Neural cell (in vitro differentiated cells): ENCODE measurements around the gene FOXP4. TPM values are rescaled to one million over a fixed set of nuclear protein-coding genes. Genes with fewer than 3 reads are reported as not detected.

Source experiments
- H2AFZ ChIP-seq: fragments of 200-600, 300-800 bp; sonication (generic), shearing (Covaris generic); 2 replicates; pipeline ENCODE4 v1.6.0; 2014; ENCODE audit warnings: low read depth, mild to moderate bottlenecking, antibody characterized with exemption, low read length, moderate library complexity
- H3F3A ChIP-seq: fragments of 200-600 bp; shearing (Covaris generic); 2 replicates; pipeline ENCODE4 v1.6.1; 2016; ENCODE audit warnings: mild to moderate bottlenecking, moderate library complexity, mixed read lengths, antibody characterized with exemption, low read length; ENCODE audit not compliant: insufficient read depth, poor library complexity, severe bottlenecking
- H3K27ac ChIP-seq: fragments of 200-600, 300-800 bp; sonication (generic), shearing (Covaris generic); 2 replicates; pipeline ENCODE4 v1.5.1; 2014; ENCODE audit warnings: mild to moderate bottlenecking, low read length, moderate library complexity
- H3K27me3 ChIP-seq: fragments of 300-800, 200-600 bp; sonication (generic), shearing (Covaris generic); 2 replicates; pipeline ENCODE4 v1.6.0; 2014; ENCODE audit warnings: mild to moderate bottlenecking, low read depth, low read length, moderate library complexity; ENCODE audit not compliant: insufficient read depth
- H3K36me3 ChIP-seq: fragments of 300-800, 200-600 bp; sonication (generic), shearing (Covaris generic); 2 replicates; pipeline ENCODE4 v1.5.1; 2014; ENCODE audit warnings: mild to moderate bottlenecking, antibody characterized with exemption, low read length, moderate library complexity; ENCODE audit not compliant: insufficient read depth
- H3K4me2 ChIP-seq: fragments of 300-800, 200-600 bp; sonication (generic), shearing (Covaris generic); 2 replicates; pipeline ENCODE4 v1.6.0; 2014; ENCODE audit warnings: mild to moderate bottlenecking, low read length
- H3K4me3 ChIP-seq: fragments of 300-800, 200-600 bp; sonication (generic), shearing (Covaris generic); 2 replicates; pipeline ENCODE4 v1.5.1; 2014; ENCODE audit warnings: mild to moderate bottlenecking, low read length, moderate library complexity
- H3K79me2 ChIP-seq: fragments of 200-600 bp; shearing (Covaris generic); replicated peaks from 2 replicates; pipeline ENCODE4 v1.6.0; 2014; ENCODE audit warnings: mild to moderate bottlenecking, low read length, moderate library complexity; ENCODE audit not compliant: insufficient read depth
- H3K9ac ChIP-seq: fragments of 300-800, 200-600 bp; sonication (generic), shearing (Covaris generic); 2 replicates; pipeline ENCODE4 v1.6.1; 2016; ENCODE audit warnings: mild to moderate bottlenecking, low read length, mixed read lengths
- H3K9me2 ChIP-seq: fragments of 200-600 bp; shearing (Covaris generic); 2 replicates; pipeline ENCODE4 v1.6.1; 2016; ENCODE audit warnings: mild to moderate bottlenecking, low read length, mixed read lengths; ENCODE audit not compliant: insufficient read depth
- H3K9me3 ChIP-seq: fragments of 200-600, 300-800 bp; sonication (generic), shearing (Covaris generic); 2 replicates; pipeline ENCODE4 v1.6.1; 2016; ENCODE audit warnings: mild to moderate bottlenecking, mixed run types, low read length, moderate library complexity, mixed read lengths
- H4K20me1 ChIP-seq: fragments of 200-600 bp; shearing (Covaris generic); 2 replicates; pipeline ENCODE4 v1.6.1; 2016; ENCODE audit warnings: mild to moderate bottlenecking, mixed run types; ENCODE audit not compliant: insufficient read depth
- EP300 ChIP-seq: fragments of 450-650 bp; conservative IDR thresholded peaks from 2 replicates; pipeline ENCODE4 v1.6.1; 2014; ENCODE audit warnings: antibody characterized with exemption, mild to moderate bottlenecking, moderate library complexity; ENCODE audit not compliant: poor library complexity, severe bottlenecking
- EZH2 ChIP-seq: fragments of 200-600, 300-800 bp; shearing (Covaris generic), sonication (generic); IDR thresholded peaks from 2 replicates; pipeline ENCODE4 v1.6.1; 2014; ENCODE audit warnings: antibody characterized with exemption, low read length, borderline replicate concordance, mild to moderate bottlenecking; ENCODE audit not compliant: insufficient read depth, poor library complexity, severe bottlenecking
- MXI1 ChIP-seq: fragments of 450-650 bp; conservative IDR thresholded peaks from 2 replicates; pipeline ENCODE4 v1.6.1; 2014; ENCODE audit warnings: antibody characterized with exemption, mild to moderate bottlenecking; ENCODE audit not compliant: poor library complexity, severe bottlenecking
- POLR2AphosphoS5 ChIP-seq: IDR thresholded peaks from 2 replicates; pipeline ENCODE4 v1.6.1; 2012
- RAD21 ChIP-seq: fragments of 450-650 bp; conservative IDR thresholded peaks from 2 replicates; pipeline ENCODE4 v1.6.1; 2014; ENCODE audit warnings: antibody characterized with exemption, mild to moderate bottlenecking, moderate library complexity
- SMC3 ChIP-seq: fragments of 450-650 bp; conservative IDR thresholded peaks from 2 replicates; pipeline ENCODE4 v1.6.1; 2014; ENCODE audit warnings: antibody characterized with exemption, mild to moderate bottlenecking, moderate library complexity; ENCODE audit not compliant: poor library complexity
- TAF1 ChIP-seq: IDR thresholded peaks from 2 replicates; pipeline ENCODE4 v1.6.1; 2012; ENCODE audit warnings: low read depth
- polyA plus RNA-seq: library from polyadenylated mRNA; depleted of rRNA; stranded (reverse); fragments of >200 nt; gene quantifications from 2 replicates; pipeline ENCODE4 v1.2.3, GENCODE V29; 2014
- TF ChIP-seq, protein P1 (sequence below): IDR thresholded peaks from 2 replicates; pipeline ENCODE4 v1.6.1; 2012; ENCODE audit warnings: borderline replicate concordance
- TF ChIP-seq, protein P2 (sequence below): fragments of 450-650 bp; IDR thresholded peaks from 2 replicates; pipeline ENCODE4 v1.5.1; 2014; ENCODE audit warnings: antibody characterized with exemption, mild to moderate bottlenecking, moderate library complexity; ENCODE audit not compliant: poor library complexity, severe bottlenecking

Gene FOXP4
- polyA plus RNA-seq, 1 donor from 2014 or later = 7.1 TPM

DNA sequence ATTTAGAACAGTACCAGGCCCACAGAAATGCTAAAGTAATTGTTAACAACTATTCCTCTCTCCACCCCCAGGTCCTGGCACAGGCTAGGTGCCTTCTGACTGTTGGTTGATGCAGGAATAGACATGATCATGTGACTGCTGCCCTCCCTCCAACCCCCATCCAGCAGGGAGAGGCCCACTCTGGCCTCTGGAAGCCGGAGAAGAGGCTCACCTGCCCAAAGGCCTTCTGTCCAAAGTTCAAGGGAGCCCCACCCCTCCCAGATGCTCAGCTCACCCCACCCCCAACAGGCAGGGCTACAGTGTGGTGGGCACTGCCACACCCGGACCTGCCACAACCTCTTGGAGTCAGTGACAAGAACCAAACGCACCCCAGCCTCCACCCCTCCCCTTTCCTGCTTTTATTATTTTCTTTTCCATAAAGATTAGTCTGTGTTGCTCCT is 26.9 kb upstream of the FOXP4 start:
- no peak overlapping the region for H3K4me2 ChIP-seq
- H3K79me2 ChIP-seq = no peaks in the 10 kb centered on the region
- H3K9ac ChIP-seq = no peak overlapping the region
- no peaks in the 10 kb centered on the region for H3K36me3 ChIP-seq
- H4K20me1 ChIP-seq = no peaks in the 10 kb centered on the region
- no peak overlapping the region for H3K4me3 ChIP-seq
- TF ChIP-seq MXI1 = no peak
- TF ChIP-seq EZH2 = no peak
- TF ChIP-seq, protein P1, sequence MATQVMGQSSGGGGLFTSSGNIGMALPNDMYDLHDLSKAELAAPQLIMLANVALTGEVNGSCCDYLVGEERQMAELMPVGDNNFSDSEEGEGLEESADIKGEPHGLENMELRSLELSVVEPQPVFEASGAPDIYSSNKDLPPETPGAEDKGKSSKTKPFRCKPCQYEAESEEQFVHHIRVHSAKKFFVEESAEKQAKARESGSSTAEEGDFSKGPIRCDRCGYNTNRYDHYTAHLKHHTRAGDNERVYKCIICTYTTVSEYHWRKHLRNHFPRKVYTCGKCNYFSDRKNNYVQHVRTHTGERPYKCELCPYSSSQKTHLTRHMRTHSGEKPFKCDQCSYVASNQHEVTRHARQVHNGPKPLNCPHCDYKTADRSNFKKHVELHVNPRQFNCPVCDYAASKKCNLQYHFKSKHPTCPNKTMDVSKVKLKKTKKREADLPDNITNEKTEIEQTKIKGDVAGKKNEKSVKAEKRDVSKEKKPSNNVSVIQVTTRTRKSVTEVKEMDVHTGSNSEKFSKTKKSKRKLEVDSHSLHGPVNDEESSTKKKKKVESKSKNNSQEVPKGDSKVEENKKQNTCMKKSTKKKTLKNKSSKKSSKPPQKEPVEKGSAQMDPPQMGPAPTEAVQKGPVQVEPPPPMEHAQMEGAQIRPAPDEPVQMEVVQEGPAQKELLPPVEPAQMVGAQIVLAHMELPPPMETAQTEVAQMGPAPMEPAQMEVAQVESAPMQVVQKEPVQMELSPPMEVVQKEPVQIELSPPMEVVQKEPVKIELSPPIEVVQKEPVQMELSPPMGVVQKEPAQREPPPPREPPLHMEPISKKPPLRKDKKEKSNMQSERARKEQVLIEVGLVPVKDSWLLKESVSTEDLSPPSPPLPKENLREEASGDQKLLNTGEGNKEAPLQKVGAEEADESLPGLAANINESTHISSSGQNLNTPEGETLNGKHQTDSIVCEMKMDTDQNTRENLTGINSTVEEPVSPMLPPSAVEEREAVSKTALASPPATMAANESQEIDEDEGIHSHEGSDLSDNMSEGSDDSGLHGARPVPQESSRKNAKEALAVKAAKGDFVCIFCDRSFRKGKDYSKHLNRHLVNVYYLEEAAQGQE = no peak
- no peak for TF ChIP-seq TAF1
- no peak for TF ChIP-seq SMC3
- TF ChIP-seq EP300 = no peak
- peaks cover 4% of the 10 kb centered on the region for H3F3A ChIP-seq
- no peak overlapping the region for H3K27ac ChIP-seq
- no peak overlapping the region for H2AFZ ChIP-seq
- no peaks in the 10 kb centered on the region for H3K27me3 ChIP-seq
- no peaks in the 10 kb centered on the region for H3K9me3 ChIP-seq
- H3K9me2 ChIP-seq = no peaks in the 10 kb centered on the region

DNA sequence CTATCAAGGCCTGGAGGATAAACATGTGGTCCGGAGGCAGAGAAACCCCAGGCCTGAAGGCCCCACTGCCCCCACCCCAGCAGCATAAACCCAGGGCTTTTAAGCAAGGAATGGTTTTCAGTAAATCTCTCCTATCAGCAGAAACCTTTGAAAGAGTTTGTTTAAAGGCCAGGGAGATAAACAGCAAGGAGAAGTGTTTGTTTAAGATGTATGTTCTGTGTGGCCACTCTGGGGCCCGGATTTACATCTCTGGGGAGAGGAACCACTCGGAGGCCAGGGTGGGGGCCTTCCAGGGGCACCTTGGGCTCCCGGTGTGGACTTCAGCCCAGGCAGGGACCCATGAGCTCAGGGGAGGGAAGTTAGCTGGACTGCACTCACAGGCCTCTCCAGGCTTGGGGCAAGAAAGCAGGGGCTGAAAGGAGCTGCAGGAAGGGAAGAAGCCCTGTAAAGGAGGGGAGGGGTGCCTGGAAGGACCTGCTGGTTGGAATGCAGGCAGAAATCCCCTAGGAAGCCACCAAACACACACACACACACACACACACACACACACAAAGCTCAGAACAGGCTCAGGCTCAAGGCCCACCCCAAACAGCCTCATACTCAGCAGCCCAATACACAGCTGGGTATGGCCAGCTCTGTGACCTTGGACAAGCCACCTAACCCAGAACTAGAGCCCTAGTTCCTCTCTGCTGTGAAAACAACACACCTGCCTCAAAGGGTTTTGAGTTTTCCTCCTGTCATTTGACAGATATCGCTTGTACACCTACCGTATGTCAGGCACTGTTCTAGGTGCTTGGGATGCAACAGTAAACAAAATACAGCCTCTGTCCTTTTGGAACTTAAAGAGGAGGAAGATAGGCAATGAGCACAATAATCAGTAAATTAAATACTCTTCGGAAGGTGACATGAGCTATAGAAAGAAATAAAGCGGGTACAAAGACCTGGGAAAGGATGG is 26.2 kb upstream of the FOXP4 start:
- Histone ChIP-seq H3K27ac (no peak overlapping the region), H3F3A (peaks cover 4% of the 10 kb centered on the region), H3K36me3 (no peaks in the 10 kb centered on the region), H2AFZ (no peak overlapping the region), H3K4me3 (no peak overlapping the region), H3K9ac (no peak overlapping the region), H4K20me1 (no peaks in the 10 kb centered on the region), H3K79me2 (no peaks in the 10 kb centered on the region), H3K9me2 (no peaks in the 10 kb centered on the region), H3K4me2 (no peak overlapping the region), H3K9me3 (no peaks in the 10 kb centered on the region), H3K27me3 (no peaks in the 10 kb centered on the region)
- TF ChIP-seq POLR2AphosphoS5 = no peak
- TF ChIP-seq SMC3 = no peak
- TF ChIP-seq EP300 = no peak
- TF ChIP-seq, protein P2, sequence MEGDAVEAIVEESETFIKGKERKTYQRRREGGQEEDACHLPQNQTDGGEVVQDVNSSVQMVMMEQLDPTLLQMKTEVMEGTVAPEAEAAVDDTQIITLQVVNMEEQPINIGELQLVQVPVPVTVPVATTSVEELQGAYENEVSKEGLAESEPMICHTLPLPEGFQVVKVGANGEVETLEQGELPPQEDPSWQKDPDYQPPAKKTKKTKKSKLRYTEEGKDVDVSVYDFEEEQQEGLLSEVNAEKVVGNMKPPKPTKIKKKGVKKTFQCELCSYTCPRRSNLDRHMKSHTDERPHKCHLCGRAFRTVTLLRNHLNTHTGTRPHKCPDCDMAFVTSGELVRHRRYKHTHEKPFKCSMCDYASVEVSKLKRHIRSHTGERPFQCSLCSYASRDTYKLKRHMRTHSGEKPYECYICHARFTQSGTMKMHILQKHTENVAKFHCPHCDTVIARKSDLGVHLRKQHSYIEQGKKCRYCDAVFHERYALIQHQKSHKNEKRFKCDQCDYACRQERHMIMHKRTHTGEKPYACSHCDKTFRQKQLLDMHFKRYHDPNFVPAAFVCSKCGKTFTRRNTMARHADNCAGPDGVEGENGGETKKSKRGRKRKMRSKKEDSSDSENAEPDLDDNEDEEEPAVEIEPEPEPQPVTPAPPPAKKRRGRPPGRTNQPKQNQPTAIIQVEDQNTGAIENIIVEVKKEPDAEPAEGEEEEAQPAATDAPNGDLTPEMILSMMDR = no peak
- TF ChIP-seq, protein P1 = no peak
- TF ChIP-seq EZH2 = no peak
- no peak for TF ChIP-seq TAF1
- no peak for TF ChIP-seq RAD21
- no peak for TF ChIP-seq MXI1
